GM12878 (cell line): Measurements from ENCODE around the gene DSTN. TPM values are rescaled to one million over a fixed set of nuclear protein-coding genes. Genes with fewer than 3 reads are reported as not detected.

Experiments used
- ATAC-seq: fragments of 200-7000 bp; cut with Tn5 transposase; 3 replicates; pipeline ENCODE4 v1.9.1; 2020; ENCODE audit warnings: mild to moderate bottlenecking, moderate library complexity
- BruUV-seq: library from RNA; stranded (reverse); fragments of 400-500 nt; replicated peaks from 2 replicates; lab custom pipeline; 2021; lab: Mats Ljungman, UMichigan
- CTCF ChIA-PET: fragments of 300-600 bp; sonication (Branson Sonifier 250); formaldehyde crosslinking; extraction: SDS; loops from one replicate; lab custom pipeline; 2021; ENCODE audit warnings: inconsistent platforms; lab: Yijun Ruan, JAX
- POLR2A ChIA-PET: fragments of 350-600 bp; formaldehyde crosslinking; extraction: SDS; loops from one replicate; lab custom pipeline; 2021; ENCODE audit warnings: inconsistent platforms; lab: Charles Lee
- RAD21 ChIA-PET: fragments of 300-600 bp; sonication (Branson Sonifier 250); formaldehyde crosslinking; loops from one replicate; lab custom pipeline; 2023; ENCODE audit warnings: antibody characterized with exemption; ENCODE audit not compliant: unreplicated experiment; lab: Charles Lee
- SMC1A ChIA-PET: fragments of 300-600 bp; sonication (Branson Sonifier 250); formaldehyde crosslinking; loops from one replicate; lab custom pipeline; 2023; ENCODE audit not compliant: unreplicated experiment, uncharacterized antibody; lab: Charles Lee
- DNase-seq: peaks from one replicate; pipeline ENCODE4 v3.0.0-alpha.2; 2011; ENCODE audit warnings: low read depth, low spot score
- FAIRE-seq: peaks from 3 replicates; lab custom pipeline; 2011; peaks lifted over from hg19 to GRCh38; lab: Jason Lieb, UNC
- H2AFZ ChIP-seq: 2 replicates; pipeline ENCODE4 v1.6.0; 2011; ENCODE audit warnings: low read depth, low read length, control low read depth; ENCODE audit not compliant: control insufficient read depth
- H3K27ac ChIP-seq: 2 replicates; pipeline ENCODE4 v1.5.1; 2011; ENCODE audit warnings: control low read depth; ENCODE audit not compliant: control insufficient read depth, insufficient read depth
- H3K27me3 ChIP-seq, 2 experiments: replicated peaks in 1 of 2; 2 replicates each; pipeline versions ENCODE4 v1.6.0 to v1.6.1; 2011; ENCODE audit warnings: low read length in 1 of 2; ENCODE audit not compliant: control insufficient read depth in 2 of 2, insufficient read depth in 2 of 2
- H3K36me3 ChIP-seq, 2 experiments: 2 replicates each; pipeline ENCODE4 v1.5.1; 2011; ENCODE audit warnings: low read length in 1 of 2; ENCODE audit not compliant: control insufficient read depth in 2 of 2, insufficient read depth in 2 of 2
- H3K4me1 ChIP-seq: 2 replicates; pipeline ENCODE4 v1.6.1; 2011; ENCODE audit warnings: mild to moderate bottlenecking, low read length, moderate library complexity, mixed read lengths; ENCODE audit not compliant: control insufficient read depth, insufficient read depth
- H3K4me2 ChIP-seq: 2 replicates; pipeline ENCODE4 v1.6.0; 2011; ENCODE audit warnings: control low read depth; ENCODE audit not compliant: control insufficient read depth, insufficient read depth
- H3K4me3 ChIP-seq: fragments of 200-600 bp; sonication (generic); 2 replicates; pipeline ENCODE4 v1.5.1; 2016
- H3K79me2 ChIP-seq: 2 replicates; pipeline ENCODE4 v1.6.0; 2011; ENCODE audit warnings: low read length; ENCODE audit not compliant: control insufficient read depth, insufficient read depth
- H3K9ac ChIP-seq: 2 replicates; pipeline ENCODE4 v1.8.0; 2011; ENCODE audit warnings: low read length, control low read depth, mixed read lengths; ENCODE audit not compliant: control insufficient read depth, insufficient read depth
- H3K9me3 ChIP-seq: replicated peaks from 3 replicates; pipeline ENCODE4 v1.5.1; 2011; ENCODE audit warnings: mild to moderate bottlenecking, low read length; ENCODE audit not compliant: control insufficient read depth, insufficient read depth
- H4K20me1 ChIP-seq: 2 replicates; pipeline ENCODE4 v1.6.0; 2011; ENCODE audit not compliant: control insufficient read depth, insufficient read depth
- CHD2 ChIP-seq: IDR thresholded peaks from 2 replicates; pipeline ENCODE4 v1.6.1; 2011; ENCODE audit warnings: low read depth, low read length, improper control_type of control experiment, borderline replicate concordance
- DPF2 ChIP-seq: fragments of 450-650 bp; IDR thresholded peaks from 2 replicates; pipeline ENCODE4 v1.6.1; 2017; ENCODE audit warnings: mild to moderate bottlenecking
- FOXM1 ChIP-seq: IDR thresholded peaks from 2 replicates; pipeline ENCODE4 v1.6.1; 2012; ENCODE audit warnings: low read depth, mild to moderate bottlenecking, inconsistent platforms, low read length, moderate library complexity
- IKZF2 ChIP-seq, 2 experiments: fragments of 450-650 bp; IDR thresholded peaks; 2 replicates each; pipeline ENCODE4 v1.6.1; 2017; ENCODE audit warnings: mild to moderate bottlenecking in 2 of 2, moderate library complexity in 2 of 2
- NFIC ChIP-seq: IDR thresholded peaks from 2 replicates; pipeline ENCODE4 v1.6.1; 2012; ENCODE audit warnings: low read depth, mild to moderate bottlenecking, inconsistent platforms, low read length, moderate library complexity
- POLR2AphosphoS5 ChIP-seq: IDR thresholded peaks from 2 replicates; pipeline ENCODE4 v1.6.1; 2011; ENCODE audit warnings: mild to moderate bottlenecking, low read length, inconsistent platforms
- RCOR1 ChIP-seq: conservative IDR thresholded peaks from 2 replicates; pipeline ENCODE4 v1.6.1; 2012; ENCODE audit warnings: low read depth, low read length, improper control_type of control experiment
- SUZ12 ChIP-seq: fragments of 200-600 bp; sonication (generic); IDR thresholded peaks from one replicate; pipeline ENCODE4 v1.6.1; 2018; ENCODE audit warnings: antibody characterized with exemption, mild to moderate bottlenecking; ENCODE audit not compliant: unreplicated experiment
- WGBS: methylation state at CpG from one replicate; pipeline ENCODE4 v1.1.6; 2016; ENCODE audit warnings: low lambda C conversion rate; ENCODE audit not compliant: insufficient replicate concordance, insufficient coverage; ENCODE audit errors: missing lambda C conversion rate; 5-methylcytosine and 5-hydroxymethylcytosine counted together
- in situ Hi-C: fragments of 300-500 bp; cut with MboI; formaldehyde crosslinking; loops from 9 replicates; pipeline ENCODE4 v1.14.3; 2018; ENCODE audit warnings: mixed read lengths
- intact Hi-C: fragments of 100-400 bp; cut with micrococcal nuclease; formaldehyde crosslinking; loops from one replicate; pipeline ENCODE4 v1.14.2; 2022; ENCODE audit not compliant: unreplicated experiment
- polyA plus RNA-seq, 11 experiments: library from polyadenylated mRNA; depleted of rRNA in 4 of 11; unstranded in 6 of 11; stranded (reverse) in 5 of 11; fragments of >200 nt; fragmentation: Nextera tagmentation in 4 of 11; fragmentation: Illumina TruSeq in 1 of 11; extraction: Ambion mirVana in 4 of 11; extraction: Trizol in 1 of 11; gene quantifications; 1 replicate in 1 of 11; 2 replicates in 10 of 11; pipeline versions ENCODE4 v1.2.1 to v1.2.3, GENCODE V29; 2011 to 2016; ENCODE audit warnings: inconsistent platforms in 2 of 11, missing spikeins in 2 of 11, low read depth in 1 of 11
- total RNA-seq, 4 experiments: library from RNA; depleted of rRNA in 3 of 4; stranded (reverse); fragments of >200 nt in 3 of 4; fragmentation: Illumina TruSeq in 1 of 4; extraction: Trizol in 1 of 4; gene quantifications; 2 replicates each; pipeline versions ENCODE4 v1.2.1 to v1.2.3, GENCODE V29; 2013 to 2021
- TF ChIP-seq, protein P1 (sequence below): fragments of 450-650 bp; IDR thresholded peaks from 2 replicates; pipeline ENCODE4 v1.6.1; 2016; ENCODE audit warnings: mild to moderate bottlenecking
- TF ChIP-seq, protein P2 (sequence below): fragments of 450-650 bp; IDR thresholded peaks from 2 replicates; pipeline ENCODE4 v1.6.1; 2017; ENCODE audit warnings: antibody characterized with exemption, mild to moderate bottlenecking, moderate library complexity

The DSTN gene
- total and polyA plus RNA-seq, 10 of the 15 experiments (the other 5 are each of a cell fraction or from before 2014, with no cell fraction given): 26.7 to 137 (median 40.8) TPM

DNA sequence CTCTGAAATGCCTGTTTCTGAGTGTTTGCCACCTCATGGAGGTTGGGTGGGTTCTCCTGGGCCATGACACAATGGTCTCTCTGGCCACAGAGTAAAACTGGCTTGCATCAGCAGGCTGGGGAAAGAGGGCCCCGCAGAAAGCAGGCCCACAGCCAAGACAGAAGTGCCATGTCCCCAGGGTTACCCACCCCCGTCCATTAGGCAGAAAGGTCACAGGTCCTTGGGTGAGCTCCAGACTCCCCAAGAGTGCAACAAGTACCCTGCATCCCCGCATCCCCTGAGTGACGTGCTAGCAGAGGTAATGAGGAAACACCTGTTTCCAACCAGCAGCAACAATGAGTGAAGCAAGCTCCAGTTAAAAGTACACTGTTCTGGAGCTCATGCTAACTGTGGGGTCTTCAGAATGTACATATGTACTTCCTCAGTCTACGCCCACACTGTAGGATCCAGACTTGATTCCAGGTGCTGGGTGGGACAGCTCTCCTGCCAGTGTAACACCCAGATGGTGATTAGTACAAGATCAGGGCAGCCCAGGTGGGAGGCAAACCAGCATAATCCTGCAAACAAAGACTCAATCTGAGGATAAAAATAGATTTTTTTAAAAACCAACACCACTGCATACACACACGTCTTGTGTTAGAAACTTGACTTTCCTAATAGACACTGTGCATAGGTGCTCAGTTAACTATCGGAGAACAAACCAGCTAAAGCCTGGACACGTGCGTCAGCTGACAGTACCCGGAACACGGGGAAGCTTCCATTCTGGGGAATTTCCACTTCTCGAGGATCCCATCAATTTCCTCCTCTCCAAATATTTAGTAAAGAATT lies 80.6 kb downstream of the DSTN start:
- Histone ChIP-seq H3K9me3 (no peaks in the 10 kb centered on the region), H3K27me3 (no peaks in the 10 kb centered on the region), H2AFZ (no peak overlapping the region), H4K20me1 (no peaks in the 10 kb centered on the region), H3K9ac (no peak overlapping the region), H3K36me3 (peaks cover 2 to 5% of the 10 kb centered on the region in 2 experiments; a peak in 3 of 4 replicates), H3K4me1 (peaks cover 9% of the 10 kb centered on the region), H3K4me2 (no peak overlapping the region), H3K79me2 (no peaks in the 10 kb centered on the region; the same call in 1 of the 2 replicates), H3K27ac (no peak overlapping the region), H3K4me3 (no peak overlapping the region)
- TF ChIP-seq POLR2AphosphoS5: no peak
- no peak for TF ChIP-seq IKZF2 (IDR thresholded peaks at IDR 0.05)
- TF ChIP-seq NFIC: no peak
- no peak for TF ChIP-seq DPF2
- no peak for TF ChIP-seq FOXM1
- TF ChIP-seq, protein P1, sequence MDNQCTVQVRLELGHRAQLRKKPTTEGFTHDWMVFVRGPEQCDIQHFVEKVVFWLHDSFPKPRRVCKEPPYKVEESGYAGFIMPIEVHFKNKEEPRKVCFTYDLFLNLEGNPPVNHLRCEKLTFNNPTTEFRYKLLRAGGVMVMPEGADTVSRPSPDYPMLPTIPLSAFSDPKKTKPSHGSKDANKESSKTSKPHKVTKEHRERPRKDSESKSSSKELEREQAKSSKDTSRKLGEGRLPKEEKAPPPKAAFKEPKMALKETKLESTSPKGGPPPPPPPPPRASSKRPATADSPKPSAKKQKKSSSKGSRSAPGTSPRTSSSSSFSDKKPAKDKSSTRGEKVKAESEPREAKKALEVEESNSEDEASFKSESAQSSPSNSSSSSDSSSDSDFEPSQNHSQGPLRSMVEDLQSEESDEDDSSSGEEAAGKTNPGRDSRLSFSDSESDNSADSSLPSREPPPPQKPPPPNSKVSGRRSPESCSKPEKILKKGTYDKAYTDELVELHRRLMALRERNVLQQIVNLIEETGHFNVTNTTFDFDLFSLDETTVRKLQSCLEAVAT: no peak
- no peak for TF ChIP-seq RCOR1
- no peak for TF ChIP-seq CHD2
- TF ChIP-seq, protein P2, sequence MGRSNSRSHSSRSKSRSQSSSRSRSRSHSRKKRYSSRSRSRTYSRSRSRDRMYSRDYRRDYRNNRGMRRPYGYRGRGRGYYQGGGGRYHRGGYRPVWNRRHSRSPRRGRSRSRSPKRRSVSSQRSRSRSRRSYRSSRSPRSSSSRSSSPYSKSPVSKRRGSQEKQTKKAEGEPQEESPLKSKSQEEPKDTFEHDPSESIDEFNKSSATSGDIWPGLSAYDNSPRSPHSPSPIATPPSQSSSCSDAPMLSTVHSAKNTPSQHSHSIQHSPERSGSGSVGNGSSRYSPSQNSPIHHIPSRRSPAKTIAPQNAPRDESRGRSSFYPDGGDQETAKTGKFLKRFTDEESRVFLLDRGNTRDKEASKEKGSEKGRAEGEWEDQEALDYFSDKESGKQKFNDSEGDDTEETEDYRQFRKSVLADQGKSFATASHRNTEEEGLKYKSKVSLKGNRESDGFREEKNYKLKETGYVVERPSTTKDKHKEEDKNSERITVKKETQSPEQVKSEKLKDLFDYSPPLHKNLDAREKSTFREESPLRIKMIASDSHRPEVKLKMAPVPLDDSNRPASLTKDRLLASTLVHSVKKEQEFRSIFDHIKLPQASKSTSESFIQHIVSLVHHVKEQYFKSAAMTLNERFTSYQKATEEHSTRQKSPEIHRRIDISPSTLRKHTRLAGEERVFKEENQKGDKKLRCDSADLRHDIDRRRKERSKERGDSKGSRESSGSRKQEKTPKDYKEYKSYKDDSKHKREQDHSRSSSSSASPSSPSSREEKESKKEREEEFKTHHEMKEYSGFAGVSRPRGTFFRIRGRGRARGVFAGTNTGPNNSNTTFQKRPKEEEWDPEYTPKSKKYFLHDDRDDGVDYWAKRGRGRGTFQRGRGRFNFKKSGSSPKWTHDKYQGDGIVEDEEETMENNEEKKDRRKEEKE: no peak
- TF ChIP-seq SUZ12: no peak
- in situ Hi-C loops: no loop called here
- ChIA-PET SMC1A (interaction anchor here (1.0 to 1.1 kb wide), 2 partner anchors 246 to 289 kb away, joined by 3 read pairs; no protein-coding TSS in a partner anchor), POLR2A (interaction anchor here (0.5 kb wide), 1 partner anchor 32 kb away, joined by 3 read pairs; the partner anchor contains the start of gene RRBP1), RAD21 (no interaction called here), CTCF (interaction anchor here (0.6 to 1.1 kb wide), 2 partner anchors 288 to 349 kb away, joined by 3 to 5 read pairs; no protein-coding TSS in a partner anchor)
- FAIRE-seq (no peak), ATAC-seq (no peak), DNase-seq (no peak)
- 89% methylated on average over 11 of the region's 12 CpGs for WGBS
- BruUV-seq: no TSS peak
- intact Hi-C loops: loop anchor here (10.0 kb wide), 1 partner anchor 244 kb away; no protein-coding TSS in a partner anchor
